ENCODE measurements around the gene UBQLN2. TPM values are rescaled to one million over a fixed set of nuclear protein-coding genes. Genes with fewer than 3 reads are reported as not detected.
"Not testable (repeated sequence)": the region's sequence is repeated elsewhere in the genome, so short reads cannot be mapped to it uniquely, and the experiment has no call there.

Gene UBQLN2
- total RNA-seq, 1 donor from 2014 or later = 40.3 TPM

DNA sequence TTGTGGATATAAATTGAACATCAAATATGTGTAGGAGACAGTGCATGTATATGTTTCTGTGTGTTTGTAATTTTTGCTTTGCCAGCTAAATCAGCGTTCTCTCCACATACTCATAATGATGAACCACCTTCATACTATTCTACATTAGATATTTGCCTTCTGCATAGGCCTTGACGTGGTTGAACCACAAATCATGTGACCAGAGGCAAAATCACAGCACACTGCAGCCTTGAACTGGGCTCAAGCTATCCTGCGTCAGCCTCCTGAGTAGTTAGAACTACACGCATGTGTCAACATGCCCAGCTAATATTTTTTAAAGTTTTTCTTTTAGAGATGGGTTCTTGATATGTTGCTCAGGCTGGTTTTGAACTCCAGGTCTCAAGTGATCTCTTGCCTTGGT lies 9.5 kb downstream of the UBQLN2 start:
- TF ChIP-seq, protein P1, sequence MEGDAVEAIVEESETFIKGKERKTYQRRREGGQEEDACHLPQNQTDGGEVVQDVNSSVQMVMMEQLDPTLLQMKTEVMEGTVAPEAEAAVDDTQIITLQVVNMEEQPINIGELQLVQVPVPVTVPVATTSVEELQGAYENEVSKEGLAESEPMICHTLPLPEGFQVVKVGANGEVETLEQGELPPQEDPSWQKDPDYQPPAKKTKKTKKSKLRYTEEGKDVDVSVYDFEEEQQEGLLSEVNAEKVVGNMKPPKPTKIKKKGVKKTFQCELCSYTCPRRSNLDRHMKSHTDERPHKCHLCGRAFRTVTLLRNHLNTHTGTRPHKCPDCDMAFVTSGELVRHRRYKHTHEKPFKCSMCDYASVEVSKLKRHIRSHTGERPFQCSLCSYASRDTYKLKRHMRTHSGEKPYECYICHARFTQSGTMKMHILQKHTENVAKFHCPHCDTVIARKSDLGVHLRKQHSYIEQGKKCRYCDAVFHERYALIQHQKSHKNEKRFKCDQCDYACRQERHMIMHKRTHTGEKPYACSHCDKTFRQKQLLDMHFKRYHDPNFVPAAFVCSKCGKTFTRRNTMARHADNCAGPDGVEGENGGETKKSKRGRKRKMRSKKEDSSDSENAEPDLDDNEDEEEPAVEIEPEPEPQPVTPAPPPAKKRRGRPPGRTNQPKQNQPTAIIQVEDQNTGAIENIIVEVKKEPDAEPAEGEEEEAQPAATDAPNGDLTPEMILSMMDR (conservative IDR thresholded peaks at IDR 0.05) = no peak
- Mint-ChIP-seq H3K4me1 (peaks cover 5% of the 10 kb centered on the region), H3K4me3 (no peak overlapping the region), H3K27ac (ENCODE audit: unreplicated experiment) (no peak overlapping the region), H3K27me3 (ENCODE audit: low read depth) (no peaks in the 10 kb centered on the region), H3K9me3 (peaks cover 4% of the 10 kb centered on the region), H3K36me3 (ENCODE audit: low read depth) (peaks cover 20% of the 10 kb centered on the region)
- no peak for DNase-seq (ENCODE audit: low read depth, low spot score)

DNA sequence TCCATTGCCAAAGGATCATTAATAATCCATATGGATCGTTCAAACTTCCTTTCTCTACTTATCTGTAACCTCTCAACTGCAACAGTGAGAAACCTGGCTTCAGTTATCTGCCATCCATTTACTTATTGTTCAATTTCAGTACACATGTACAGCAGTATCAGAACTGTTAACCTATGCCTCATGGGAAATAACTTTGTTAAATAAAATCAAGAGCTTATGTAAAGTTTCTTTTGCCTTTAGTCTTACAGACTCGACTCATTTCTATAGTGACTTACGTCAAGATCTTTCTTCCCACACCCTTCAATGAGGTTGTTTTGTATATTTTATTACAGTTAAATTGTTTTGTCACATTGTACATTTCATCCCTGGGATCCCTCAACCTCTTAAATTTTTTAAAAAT lies 11.4 kb downstream of the UBQLN2 start:
- DNase-seq (ENCODE audit: low read depth, low spot score) = no peak
- H3K4me1 Mint-ChIP-seq = no peaks in the 10 kb centered on the region
- TF ChIP-seq, protein P1 (conservative IDR thresholded peaks at IDR 0.05) = no peak
- H3K27me3 Mint-ChIP-seq (ENCODE audit: low read depth) = no peaks in the 10 kb centered on the region
- H3K27ac Mint-ChIP-seq (ENCODE audit: unreplicated experiment) = no peak overlapping the region
- H3K4me3 Mint-ChIP-seq = no peak overlapping the region
- peaks cover 35% of the 10 kb centered on the region for H3K36me3 Mint-ChIP-seq (ENCODE audit: low read depth)
- peaks cover 14% of the 10 kb centered on the region for H3K9me3 Mint-ChIP-seq

DNA sequence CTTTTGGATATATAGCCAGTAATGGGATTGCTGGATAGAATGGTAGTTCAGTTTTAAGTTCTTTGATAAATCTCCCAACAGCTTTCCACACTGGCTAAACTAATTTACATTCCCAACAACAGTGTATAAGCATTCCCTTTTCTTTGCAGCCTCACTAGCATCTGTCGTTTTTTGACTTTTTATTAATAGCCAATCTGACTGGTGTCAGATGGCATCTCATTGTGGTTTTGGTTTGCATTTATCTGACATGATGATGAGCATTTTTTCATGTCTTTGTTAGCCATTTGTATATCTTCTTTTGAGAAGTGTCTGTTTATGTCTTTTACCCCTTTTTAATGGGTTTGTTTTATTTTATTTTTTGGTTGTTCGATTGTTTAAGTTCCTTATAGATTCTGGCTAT lies 13.3 kb downstream of the UBQLN2 start:
- no peak for DNase-seq (ENCODE audit: low read depth, low spot score)
- Mint-ChIP-seq H3K27ac (ENCODE audit: unreplicated experiment) (no peak overlapping the region), H3K9me3 (peaks cover 21% of the 10 kb centered on the region), H3K36me3 (ENCODE audit: low read depth) (peaks cover 40% of the 10 kb centered on the region), H3K4me3 (no peak overlapping the region), H3K4me1 (no peaks in the 10 kb centered on the region), H3K27me3 (ENCODE audit: low read depth) (no peaks in the 10 kb centered on the region)
- TF ChIP-seq, protein P1 (conservative IDR thresholded peaks at IDR 0.05) = no peak

DNA sequence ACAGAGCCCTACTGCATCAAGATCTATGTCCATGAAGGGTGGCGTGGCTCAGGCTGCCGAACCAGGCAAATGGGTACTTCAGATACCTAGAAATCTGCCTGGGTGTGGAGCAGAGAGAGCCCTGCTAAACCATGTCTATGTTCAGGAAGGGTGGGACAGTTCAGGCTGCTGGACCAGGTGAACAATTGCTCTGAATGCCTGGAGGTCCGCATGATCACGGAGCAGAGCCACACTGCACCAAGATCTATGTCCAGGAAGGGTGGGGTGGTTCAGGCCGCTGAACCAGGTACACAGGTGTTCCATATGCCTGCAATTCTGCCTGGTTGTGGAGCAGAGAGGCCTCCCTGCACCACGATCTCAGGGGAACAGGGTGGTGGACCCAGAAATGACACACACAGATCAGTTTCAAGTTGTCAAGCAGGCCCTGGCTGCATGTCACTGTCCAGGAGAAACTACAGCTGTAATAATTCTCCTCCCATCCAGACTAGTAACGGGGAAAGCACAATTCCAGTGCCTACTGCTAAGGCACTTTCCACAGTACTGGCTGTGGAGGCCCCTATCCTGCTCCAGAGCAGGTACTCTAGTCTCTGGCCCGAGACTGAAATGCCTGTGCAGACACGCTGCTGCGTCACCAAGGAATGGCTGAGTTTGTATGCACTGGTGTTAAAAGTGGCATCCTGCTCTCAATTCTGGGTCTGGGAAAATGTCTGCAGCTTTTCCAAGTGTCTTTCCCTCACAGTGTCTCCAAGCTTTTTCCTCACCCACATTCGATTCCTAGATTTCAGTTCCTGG lies 25.2 kb downstream of the UBQLN2 start:
- no peak for DNase-seq (ENCODE audit: low read depth, low spot score)
- Mint-ChIP-seq H3K4me1 (no peaks in the 10 kb centered on the region), H3K27ac (ENCODE audit: unreplicated experiment) (no peak overlapping the region), H3K4me3 (no peak overlapping the region), H3K9me3 (peaks cover 3% of the 10 kb centered on the region), H3K27me3 (ENCODE audit: low read depth) (no peaks in the 10 kb centered on the region), H3K36me3 (ENCODE audit: low read depth) (peaks cover 20% of the 10 kb centered on the region)
- TF ChIP-seq, protein P1 (conservative IDR thresholded peaks at IDR 0.05) = no peak

DNA sequence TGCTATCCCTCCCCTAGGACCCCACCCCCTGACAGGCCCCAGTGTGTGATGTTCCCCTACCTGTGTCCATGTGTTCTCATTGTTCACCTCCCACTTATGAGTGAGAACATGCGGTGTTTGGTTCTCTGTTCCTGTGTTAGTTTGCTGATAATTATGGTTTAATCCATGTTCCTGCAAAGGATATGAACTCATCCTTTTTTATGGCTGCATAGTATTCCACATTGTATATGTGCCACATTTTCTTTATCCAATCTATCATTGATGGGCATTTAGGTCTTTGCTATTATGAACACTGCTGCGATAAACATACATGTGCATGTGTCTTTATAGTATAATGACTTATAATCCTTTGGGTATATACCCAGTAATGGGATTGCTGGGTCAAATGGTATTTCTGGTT lies 28.4 kb downstream of the UBQLN2 start:
- Mint-ChIP-seq H3K36me3 (ENCODE audit: low read depth) (peaks cover 28% of the 10 kb centered on the region), H3K9me3 (peaks cover 11% of the 10 kb centered on the region)
- not testable (repeated sequence) for H3K27me3 Mint-ChIP-seq (ENCODE audit: low read depth); H3K27ac Mint-ChIP-seq (ENCODE audit: unreplicated experiment); H3K4me3 Mint-ChIP-seq; DNase-seq (ENCODE audit: low read depth, low spot score); H3K4me1 Mint-ChIP-seq

DNA sequence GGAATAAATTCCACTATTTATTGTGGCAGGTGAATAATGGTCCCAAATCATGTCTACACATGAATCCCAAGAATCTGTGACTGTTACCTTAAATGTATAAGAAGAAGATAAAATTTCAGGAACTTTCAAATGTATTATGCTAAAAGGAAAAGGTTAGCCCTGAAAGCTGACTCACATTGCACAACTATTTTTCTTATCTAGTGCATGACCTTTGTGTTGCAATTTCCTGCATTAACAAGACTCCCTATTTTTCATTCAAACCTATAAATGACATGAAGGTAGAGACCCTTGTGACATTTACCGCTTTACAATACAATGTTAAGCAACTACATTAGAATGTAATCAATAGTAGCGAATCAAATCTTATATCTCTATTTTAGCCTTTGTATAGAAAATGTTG lies 36.7 kb downstream of the UBQLN2 start:
- Mint-ChIP-seq H3K9me3 (peaks cover 13% of the 10 kb centered on the region), H3K27ac (ENCODE audit: unreplicated experiment) (no peak overlapping the region), H3K27me3 (ENCODE audit: low read depth) (no peaks in the 10 kb centered on the region), H3K4me3 (no peak overlapping the region), H3K36me3 (ENCODE audit: low read depth) (peaks cover 11% of the 10 kb centered on the region), H3K4me1 (no peaks in the 10 kb centered on the region)
- DNase-seq (ENCODE audit: low read depth, low spot score) = no peak
- TF ChIP-seq, protein P1 (conservative IDR thresholded peaks at IDR 0.05) = no peak
